NCI-H82 (cell line): ENCODE measurements around the gene ERICH2.
A peak's percentile ranks its signal among the peaks of the same experiment; 100 is the strongest.
"Not testable (repeated sequence)": the region's sequence is repeated elsewhere in the genome, so short reads cannot be mapped to it uniquely, and the experiment has no call there.

ENCODE experiments used
- DNase-seq: peaks from one replicate; lab custom pipeline; 2025; lab: John Stamatoyannopoulos, UW

ERICH2 gene, protein sequence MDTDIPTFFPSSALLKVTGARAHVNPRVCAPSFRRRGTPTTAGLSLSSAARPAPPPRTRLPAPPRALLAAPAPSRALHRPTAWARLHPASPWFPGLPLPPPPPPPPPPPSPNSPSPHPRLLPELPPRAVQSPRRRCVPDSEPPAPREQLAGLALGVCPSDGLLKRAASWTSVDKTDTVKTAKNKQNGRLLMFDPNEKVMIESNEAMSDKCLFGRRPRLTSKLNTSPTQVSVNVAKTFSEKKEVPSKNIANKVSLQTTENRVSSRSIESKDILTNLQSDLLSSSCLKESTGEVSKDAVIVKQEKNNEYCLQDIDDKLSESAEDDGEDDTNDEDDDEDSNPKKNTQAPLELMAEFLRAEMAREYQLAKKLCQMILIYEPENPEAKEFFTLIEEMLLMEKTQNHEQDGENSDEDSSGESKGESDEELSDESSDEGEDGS

GRCh38 chr2:170770008-170770605 is at the start of gene ERICH2:
Gene ERICH2 (plus strand): TSS chr2:170770378. CDS start chr2:170770682, 304 bp downstream.
- DNase-seq, result peak; percentile 85

- DNase-seq, result no peak
Observed at GRCh38 chr2:170721678-170722077, 48.5 kb upstream of the ERICH2 start.

- DNase-seq, result no peak
Observed at GRCh38 chr2:170722301-170722700, 47.9 kb upstream of the ERICH2 start.

GRCh38 chr2:170723446-170723958 is 46.7 kb upstream of the ERICH2 start:
- peak; percentile 13 for DNase-seq

- DNase-seq, result no peak
Observed at GRCh38 chr2:170733798-170734600, 36.2 kb upstream of the ERICH2 start.

DNA sequence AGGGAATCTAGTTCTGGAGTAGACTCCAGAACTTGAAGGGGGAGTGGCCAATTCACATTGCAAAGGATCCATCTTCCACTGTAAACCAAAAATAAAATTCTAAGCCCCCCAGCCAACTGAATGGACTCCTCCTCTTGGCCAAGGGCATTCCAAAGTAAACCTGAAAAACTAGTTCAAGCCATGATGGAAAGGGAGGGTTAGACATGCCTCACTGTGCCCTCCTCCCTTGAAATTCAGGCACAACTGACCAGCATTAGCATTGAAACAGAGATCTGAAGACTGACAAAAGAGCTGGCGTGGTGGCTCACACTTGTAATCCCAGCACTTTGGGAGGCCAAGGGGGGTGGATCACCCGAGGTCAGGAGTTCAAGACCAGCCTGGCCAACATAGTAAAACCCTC is 35.6 kb upstream of the ERICH2 start:
- DNase-seq, result not testable (repeated sequence)

- no peak for DNase-seq
Observed at GRCh38 chr2:170736628-170737027, 33.5 kb upstream of the ERICH2 start.

DNA sequence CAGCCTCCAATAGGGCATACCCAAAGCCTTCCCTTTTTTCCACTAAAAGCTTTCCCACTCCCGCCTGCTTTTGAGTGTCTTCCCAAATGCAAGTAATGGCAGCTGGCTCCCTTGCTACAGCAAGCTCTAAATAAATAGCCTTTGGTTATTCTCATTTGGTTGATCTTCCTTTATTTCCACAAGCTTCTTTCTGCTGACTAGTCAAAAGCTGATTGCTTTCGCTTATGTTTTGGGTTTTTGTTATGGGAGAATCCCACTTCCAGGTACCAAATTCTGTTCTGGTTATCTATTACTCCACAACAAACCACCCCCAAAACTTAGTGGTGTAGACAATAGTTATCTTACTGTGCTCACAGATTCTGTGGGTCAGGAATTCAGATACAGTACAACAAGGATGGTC is 32.8 kb upstream of the ERICH2 start:
- DNase-seq, result no peak

- DNase-seq, result no peak
Observed at GRCh38 chr2:170737821-170738220, 32.4 kb upstream of the ERICH2 start.

GRCh38 chr2:170739048-170739447 is 31.1 kb upstream of the ERICH2 start:
- no peak for DNase-seq

GRCh38 chr2:170739507-170740046 is 30.6 kb upstream of the ERICH2 start:
- DNase-seq, result no peak

- no peak for DNase-seq
Observed at GRCh38 chr2:170740660-170741059, 29.5 kb upstream of the ERICH2 start.

DNA sequence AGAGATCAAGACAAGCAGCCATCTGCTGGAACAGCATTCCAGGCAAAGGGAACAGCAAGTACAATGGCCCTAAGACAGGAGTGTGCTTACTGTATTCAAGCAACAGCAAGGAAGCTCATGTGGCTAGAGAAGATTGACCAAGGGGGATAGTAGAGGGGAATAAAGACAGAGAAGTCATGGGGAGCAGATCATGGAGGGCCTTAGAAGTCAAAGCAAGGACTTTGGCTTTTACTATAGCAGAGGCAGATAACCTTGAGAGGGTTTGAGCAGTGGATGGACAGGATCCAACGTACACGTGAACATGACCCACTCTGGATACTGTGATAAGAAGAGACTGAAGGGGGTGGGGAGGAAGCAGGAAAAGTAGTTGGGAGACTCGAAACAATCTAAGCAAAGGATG is 28.2 kb upstream of the ERICH2 start:
- DNase-seq, result no peak

DNA sequence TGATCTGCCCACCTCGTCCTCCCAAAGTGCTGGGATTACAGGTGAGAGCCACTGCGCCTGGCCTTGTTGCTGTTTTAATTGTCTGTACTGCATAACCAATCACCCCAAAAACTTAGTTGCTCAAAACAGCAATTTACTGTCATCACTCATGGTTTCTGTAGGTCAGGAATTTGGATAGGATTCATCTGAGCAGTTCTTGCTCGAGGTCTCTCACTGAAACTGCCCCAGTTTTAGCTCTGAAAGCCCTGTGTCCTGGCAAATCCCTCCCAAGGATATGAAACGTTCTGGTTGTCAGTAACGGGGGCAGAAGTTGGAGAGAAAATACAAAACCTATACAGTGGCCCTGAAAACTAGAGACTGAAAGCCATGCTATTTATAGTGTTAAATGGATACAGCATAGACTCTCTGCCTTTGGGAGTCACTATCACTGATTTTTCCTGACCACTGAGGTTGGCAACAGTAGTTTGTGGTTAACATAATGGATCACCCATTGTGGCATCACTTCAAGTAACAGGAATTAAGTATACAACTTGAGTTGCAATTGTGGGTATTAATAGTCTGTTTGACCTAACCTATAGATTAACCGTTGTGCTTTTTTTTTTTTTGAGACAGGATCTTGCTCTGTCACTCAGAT is 27.2 kb upstream of the ERICH2 start:
- DNase-seq, result no peak

DNA sequence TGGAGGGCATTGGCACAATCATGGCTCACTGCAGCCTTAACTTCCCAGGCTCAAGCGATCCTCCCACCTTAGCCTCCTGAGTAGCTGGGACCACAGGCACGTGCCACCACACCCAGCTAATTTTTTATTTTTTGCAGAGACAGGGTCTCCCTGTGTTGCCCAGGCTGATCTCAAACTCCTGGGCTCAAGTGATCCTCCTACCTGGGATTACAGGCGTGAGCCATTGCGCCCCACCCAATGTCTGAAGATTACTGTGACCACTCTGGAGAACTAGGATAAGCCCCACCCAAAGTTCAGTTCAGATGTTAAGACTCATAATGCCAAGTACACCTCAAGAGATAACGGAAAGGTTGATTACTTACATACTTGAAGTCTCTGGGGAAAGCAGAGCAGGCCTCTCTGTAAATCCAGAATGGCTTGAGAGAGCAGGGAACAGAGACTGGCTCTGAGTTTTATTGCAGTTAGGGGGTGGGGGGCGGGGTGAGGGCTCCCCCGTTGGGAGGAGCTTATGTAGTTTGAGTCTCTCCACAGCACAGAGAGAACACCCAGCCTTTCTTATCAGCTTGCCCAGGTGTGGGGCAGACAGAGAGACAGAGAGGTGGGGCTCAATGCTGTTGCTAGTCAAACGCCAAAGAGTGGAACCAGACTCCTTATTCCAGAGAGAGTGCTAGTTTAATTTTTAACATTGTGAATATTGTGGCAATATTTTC is 26.5 kb upstream of the ERICH2 start:
- no peak for DNase-seq

DNA sequence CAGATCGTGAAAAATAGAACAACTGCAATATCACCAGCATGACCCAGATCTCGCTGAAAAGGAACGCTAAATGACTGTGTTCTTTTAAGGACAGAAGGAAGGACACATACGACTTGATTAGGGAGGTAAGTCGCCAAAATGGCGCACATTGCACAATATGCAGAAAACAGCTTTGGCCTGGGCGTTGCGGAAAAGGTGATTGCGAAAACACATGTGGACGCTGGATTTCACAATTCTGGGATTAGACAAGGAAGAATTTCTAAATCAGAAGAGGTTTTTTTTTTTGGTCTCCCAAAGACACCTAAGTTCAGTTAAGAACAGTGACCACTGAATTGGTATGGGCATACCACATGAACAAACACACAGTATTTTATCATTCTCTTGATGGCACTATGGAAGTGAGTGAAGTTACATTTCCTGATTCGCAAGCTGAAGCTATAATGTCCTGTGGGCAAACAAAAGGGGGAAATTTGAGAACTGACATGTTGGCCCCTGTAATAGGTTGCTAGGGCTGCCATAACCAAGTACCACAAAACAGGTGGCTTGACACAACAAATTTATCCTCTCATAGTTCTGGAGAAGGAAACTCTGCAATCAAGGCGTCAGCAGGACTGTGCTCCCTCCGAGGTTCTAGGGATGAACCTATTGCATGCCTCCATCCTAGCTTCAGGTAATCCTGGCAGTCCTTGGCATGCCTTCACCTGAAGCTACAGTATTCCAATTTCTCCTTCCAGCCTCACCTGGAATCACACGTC is 25.8 kb upstream of the ERICH2 start:
- DNase-seq, result no peak

DNA sequence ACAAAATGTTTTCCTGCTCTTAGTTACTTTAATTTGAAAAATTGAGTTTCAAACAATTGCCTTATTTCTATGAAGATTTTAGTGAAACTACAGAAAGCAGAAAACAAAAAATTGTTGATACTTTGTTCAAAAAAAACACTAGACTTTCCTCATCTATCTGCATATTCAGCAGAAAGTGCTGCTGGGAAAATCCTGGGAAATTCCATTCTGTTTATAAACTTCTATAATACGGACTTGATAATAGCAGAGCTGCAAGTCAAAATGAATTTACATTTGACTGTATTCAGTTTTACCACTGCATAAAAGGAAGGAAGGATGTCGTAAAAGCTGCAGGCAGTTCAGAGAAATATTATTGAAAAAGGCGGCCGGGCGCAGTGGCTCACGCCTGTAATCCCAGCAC is 24.9 kb upstream of the ERICH2 start:
- no peak for DNase-seq

- DNase-seq, result no peak
Observed at GRCh38 chr2:170747921-170748320, 22.3 kb upstream of the ERICH2 start.

DNA sequence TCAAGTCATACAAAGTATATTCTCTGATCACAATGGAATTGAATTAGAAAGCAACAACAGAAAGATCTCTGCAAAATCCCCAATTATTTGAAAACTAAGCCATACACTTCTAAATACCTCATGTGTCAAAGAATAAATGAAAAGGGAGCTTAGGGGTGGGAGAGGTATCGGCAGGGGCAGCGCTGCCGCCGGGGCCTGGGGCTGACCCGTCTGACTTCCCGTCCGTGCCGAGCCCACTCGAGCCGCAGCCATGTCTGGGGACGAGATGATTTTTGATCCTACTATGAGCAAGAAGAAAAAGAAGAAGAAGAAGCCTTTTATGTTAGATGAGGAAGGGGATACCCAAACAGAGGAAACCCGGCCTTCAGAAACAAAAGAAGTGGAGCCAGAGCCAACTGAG is 18.6 kb upstream of the ERICH2 start:
- DNase-seq, result not testable (repeated sequence)

DNA sequence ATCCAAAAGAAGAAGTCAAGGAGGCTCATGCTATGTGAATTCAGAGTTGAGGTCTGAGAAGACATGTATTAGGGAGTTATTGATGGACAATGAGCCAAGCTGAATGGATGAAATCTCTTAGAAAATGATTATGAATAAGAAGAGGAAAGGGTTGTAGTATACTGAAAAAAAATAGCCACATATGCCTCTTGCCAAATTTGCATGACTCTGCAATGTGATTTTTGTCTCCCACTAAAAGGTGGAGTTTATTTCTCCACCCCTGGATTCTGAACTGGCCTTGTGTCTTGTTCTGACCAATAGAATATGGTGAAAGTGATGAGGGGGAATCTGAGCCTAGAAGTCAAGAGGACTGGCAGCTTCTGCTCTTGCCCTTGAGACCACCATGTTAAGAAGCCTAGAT is 8.6 kb upstream of the ERICH2 start:
- DNase-seq, result no peak
